A673 (cell line): ENCODE results near the gene IL17REL. TPM values are rescaled to one million over a fixed set of nuclear protein-coding genes. Genes with fewer than 3 reads are reported as not detected.

Experiments
- microRNA-seq: library from miRNA; unstranded; fragments of <30 nt; microRNA quantifications from one replicate; pipeline ENCODE4 v1.2.0, GENCODE V29; 2021
- total RNA-seq: library from RNA; stranded (reverse); gene quantifications from 2 replicates; pipeline ENCODE4 v1.2.3, GENCODE V29; 2021

Gene IL17REL
- total RNA-seq, 1 experiment from 2014 or later, result not detected

Small RNAs within 50 kb of the gene (microRNA-seq; reads per million reads assigned to microRNA genes)
- not detected for gene MIR6821

Other genes starting within 250 kb of the IL17REL start
- 47.2 and 51.2 TPM in 2 replicates for gene BRD1, start 184.9 kb downstream of the IL17REL start, total RNA-seq
- gene ZBED4, start 158.9 kb downstream of the IL17REL start, total RNA-seq, result 31.5 and 33.1 TPM in 2 replicates
- gene ALG12, start 94.3 kb downstream of the IL17REL start, total RNA-seq, result 18.6 and 19.8 TPM in 2 replicates
- gene CRELD2, start 94.1 kb downstream of the IL17REL start, total RNA-seq, result 54.1 and 54.7 TPM in 2 replicates
- 70.9 and 71.3 TPM in 2 replicates for gene PIM3, start 52.0 kb downstream of the IL17REL start, total RNA-seq
- gene TTLL8, start 45.5 kb upstream of the IL17REL start, total RNA-seq, result not detected in 2 replicates
- gene MLC1, start 72.7 kb upstream of the IL17REL start, total RNA-seq, result 0.37 and 0.75 TPM in 2 replicates
- gene MOV10L1, start 77.2 kb upstream of the IL17REL start, total RNA-seq, result 0.33 TPM in 1 of 2 replicates, not detected in the other
- gene PANX2, start 158.0 kb upstream of the IL17REL start, total RNA-seq, result 7.6 and 9.1 TPM in 2 replicates
- gene TRABD, start 173.1 kb upstream of the IL17REL start, total RNA-seq, result 63.9 and 68.2 TPM in 2 replicates
- gene SELENOO, start 188.2 kb upstream of the IL17REL start, total RNA-seq, result 39.2 and 41.3 TPM in 2 replicates
- 31.0 and 33.1 TPM in 2 replicates for gene TUBGCP6, start 232.3 kb upstream of the IL17REL start, total RNA-seq
- gene HDAC10, start 238.5 kb upstream of the IL17REL start, total RNA-seq, result 38.6 and 42.8 TPM in 2 replicates
- 20.8 and 27.5 TPM in 2 replicates for gene MAPK12, start 248.9 kb upstream of the IL17REL start, total RNA-seq